T-cell (primary cell): Measurements from ENCODE around the gene UBLCP1. TPM values are rescaled to one million over a fixed set of nuclear protein-coding genes. Genes with fewer than 3 reads are reported as not detected.
"Not testable (repeated sequence)": the region's sequence is repeated elsewhere in the genome, so short reads cannot be mapped to it uniquely, and the experiment has no call there.

Source experiments
- ATAC-seq, 4 experiments: fragments of 200-7000 bp in 3 of 4; fragments of 150-1000 bp in 1 of 4; cut with Tn5 transposase; replicated peaks in 1 of 4; 1 replicate in 3 of 4; 2 replicates in 1 of 4; pipeline ENCODE4 v1.10.0; 2021; ENCODE audit warnings: moderate library complexity in 3 of 4, mild to moderate bottlenecking in 2 of 4, moderate number of reproducible peaks in 1 of 4
- CTCF ChIA-PET, 2 donors: fragments of 300-600 bp; sonication (Branson Sonifier 250); formaldehyde crosslinking; loops; one replicate each; lab custom pipeline; 2022; ENCODE audit warnings: antibody characterized with exemption in 2 of 2; lab: Charles Lee
- POLR2A ChIA-PET, 2 donors: fragments of 300-600 bp; sonication (Branson Sonifier 250); formaldehyde crosslinking; loops; one replicate each; lab custom pipeline; 2022; ENCODE audit warnings: antibody characterized with exemption in 2 of 2; lab: Charles Lee
- DNase-seq, 35 experiments: peaks; one replicate each; pipeline versions ENCODE4 v3.0.0 to v3.0.0-alpha.2; 2013 to 2023
- H3K27ac ChIP-seq: one replicate; pipeline ENCODE4 v1.5.1; 2013; ENCODE audit warnings: low read length
- H3K27me3 ChIP-seq, 2 experiments: replicated peaks in 1 of 2; 1 replicate in 1 of 2; 2 replicates in 1 of 2; pipeline versions ENCODE4 v1.6.1 to v1.7.0; 2013; ENCODE audit warnings: low read length in 1 of 2, mixed read lengths in 1 of 2; ENCODE audit not compliant: control insufficient read depth in 2 of 2, insufficient read depth in 2 of 2; ENCODE audit errors: extremely low read depth in 1 of 2
- H3K36me3 ChIP-seq, 2 donors: 1 replicate in 1 of 2; 2 replicates in 1 of 2; pipeline versions ENCODE4 v1.6.1 to v1.7.0; 2013; ENCODE audit warnings: low read length in 1 of 2; ENCODE audit not compliant: control insufficient read depth in 2 of 2, insufficient read depth in 1 of 2; ENCODE audit errors: extremely low read depth in 1 of 2
- H3K4me1 ChIP-seq, 2 experiments: 1 replicate in 1 of 2; 2 replicates in 1 of 2; pipeline versions ENCODE4 v1.6.1 to v1.7.0; 2013; ENCODE audit warnings: low read length in 2 of 2, mixed read lengths in 1 of 2; ENCODE audit not compliant: insufficient read depth in 2 of 2, control insufficient read depth in 1 of 2; ENCODE audit errors: extremely low read depth in 1 of 2
- H3K4me3 ChIP-seq, 2 donors: 1 replicate in 1 of 2; 2 replicates in 1 of 2; pipeline versions ENCODE4 v1.5.1 to v1.7.0; 2013; ENCODE audit warnings: mild to moderate bottlenecking in 2 of 2, low read length in 1 of 2, moderate library complexity in 1 of 2; ENCODE audit not compliant: control insufficient read depth in 1 of 2; ENCODE audit errors: extremely low read depth in 1 of 2
- H3K9me3 ChIP-seq: 2 replicates; pipeline ENCODE4 v1.7.0; 2013
- H3K27ac Mint-ChIP-seq, 2 donors: one replicate each; pipeline ENCODE4 v1.8.0; 2020 to 2021; ENCODE audit warnings: mild to moderate bottlenecking in 2 of 2, mixed read lengths in 2 of 2
- H3K27me3 Mint-ChIP-seq, 2 donors: one replicate each; pipeline ENCODE4 v1.8.0; 2021 to 2022; ENCODE audit warnings: mixed read lengths in 2 of 2
- H3K36me3 Mint-ChIP-seq: one replicate; pipeline ENCODE4 v1.8.0; 2021; ENCODE audit warnings: mixed read lengths
- H3K4me1 Mint-ChIP-seq, 3 donors: one replicate each; pipeline ENCODE4 v1.8.0; 2020 to 2022; ENCODE audit warnings: mixed read lengths in 3 of 3, mild to moderate bottlenecking in 1 of 3
- H3K4me3 Mint-ChIP-seq, 3 donors: one replicate each; pipeline ENCODE4 v1.8.0; 2020 to 2022; ENCODE audit warnings: mild to moderate bottlenecking in 3 of 3, mixed read lengths in 3 of 3, moderate library complexity in 3 of 3
- H3K9me3 Mint-ChIP-seq, 3 donors: one replicate each; pipeline ENCODE4 v1.8.0; 2020 to 2022; ENCODE audit warnings: mixed read lengths in 3 of 3
- WGBS: methylation state at CpG from one replicate; pipeline ENCODE4 v1.1.5; 2013; ENCODE audit warnings: missing lambda C conversion rate; ENCODE audit not compliant: insufficient coverage; 5-methylcytosine and 5-hydroxymethylcytosine counted together
- total RNA-seq, 35 experiments: library from RNA in 6 of 35; stranded (reverse) in 6 of 35; fragments of 120-200 nt in 1 of 35; gene quantifications; one replicate each; pipeline versions ENCODE4 v1.2.1 to v1.2.4 and lab custom pipeline; 2013 to 2026

UBLCP1 gene
- total RNA-seq, 5 donors from 2014 or later (not counting 1 experiment from before 2014, with no cell fraction given): 22.3 to 29.4 (median 27.4) TPM

DNA sequence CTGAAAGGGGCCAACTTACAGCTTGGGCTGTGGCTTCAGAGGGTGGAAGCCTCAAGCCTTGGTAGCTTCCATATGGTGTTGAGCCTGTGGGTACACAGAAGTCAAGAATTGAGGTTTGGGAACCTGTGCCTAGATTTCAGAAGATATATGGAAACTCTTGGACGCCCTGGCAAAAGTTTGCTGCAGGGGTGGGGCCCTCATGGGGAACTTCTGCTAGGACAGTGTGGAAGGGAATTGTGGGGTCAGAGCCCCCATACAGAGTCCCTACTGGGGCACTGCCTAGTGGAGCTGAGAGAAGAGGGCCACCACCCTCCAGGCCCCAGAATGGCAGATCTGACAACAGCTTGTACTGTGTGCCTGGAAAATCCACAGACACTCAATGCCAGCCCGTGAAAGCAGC is 3.7 kb downstream of the UBLCP1 start:
- H3K27ac Mint-ChIP-seq, H3K9me3 ChIP-seq, POLR2A ChIA-PET, H3K27me3 ChIP-seq, H3K27me3 Mint-ChIP-seq, ATAC-seq, DNase-seq, H3K4me3 ChIP-seq, H3K27ac ChIP-seq, H3K9me3 Mint-ChIP-seq, H3K4me3 Mint-ChIP-seq: not testable (repeated sequence)
- Histone ChIP-seq H3K4me1 (peaks cover 6 to 11% of the 10 kb centered on the region in 2 experiments), H3K36me3 (peaks cover 0 to 11% of the 10 kb centered on the region in 2 donors)
- CTCF ChIA-PET: interaction anchor here in 1 of 2 donors (0.9 kb wide), 1 partner anchor 8 kb away, joined by 9 read pairs; no protein-coding TSS in a partner anchor
- WGBS: 100% methylated on average over 1 of the region's 2 CpGs
- H3K4me1 Mint-ChIP-seq: peaks cover 44 to 72% (median 68%) of the 10 kb centered on the region in 3 donors
- H3K36me3 Mint-ChIP-seq: peaks cover 36% of the 10 kb centered on the region

DNA sequence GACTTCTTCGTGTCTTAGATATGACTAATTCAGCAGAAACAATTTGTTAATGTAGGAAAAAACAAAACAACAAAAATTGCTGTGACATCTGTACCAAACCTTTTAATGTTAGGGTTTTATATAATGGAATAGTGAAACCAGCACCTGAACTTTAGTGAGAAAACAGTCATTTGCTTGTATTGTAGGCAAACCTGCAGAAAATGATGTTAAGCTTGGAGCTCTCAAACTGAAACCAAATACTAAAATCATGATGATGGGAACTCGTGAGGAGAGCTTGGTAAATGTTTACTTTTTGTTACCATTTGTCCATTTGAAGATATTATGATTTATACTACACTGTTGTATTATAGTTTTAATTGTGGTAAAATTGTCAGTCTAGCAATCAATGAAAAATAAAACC is 6.6 kb downstream of the UBLCP1 start:
- Histone ChIP-seq H3K27ac (no peak overlapping the region), H3K4me1 (no peaks in the 10 kb centered on the region), H3K9me3 (no peaks in the 10 kb centered on the region), H3K27me3 (no peaks in the 10 kb centered on the region), H3K4me3 (no peak overlapping the region), H3K36me3 (peaks cover 0 to 26% of the 10 kb centered on the region in 2 donors)
- WGBS: no CpG with 5 or more reads among the region's 2 CpGs
- ChIA-PET POLR2A (no interaction called here), CTCF (interaction anchor here in 1 of 2 donors (0.6 kb wide), 1 partner anchor 889 kb away, joined by 3 read pairs; no protein-coding TSS in a partner anchor)
- DNase-seq (no peak), ATAC-seq (no peak)
- Mint-ChIP-seq H3K4me3 (no peak overlapping the region), H3K9me3 (peaks cover 0 to 4% (median 0%) of the 10 kb centered on the region in 3 donors), H3K36me3 (peaks cover 45% of the 10 kb centered on the region), H3K27ac (no peak overlapping the region), H3K4me1 (peaks cover 18 to 54% (median 53%) of the 10 kb centered on the region in 3 donors), H3K27me3 (no peaks in the 10 kb centered on the region)

DNA sequence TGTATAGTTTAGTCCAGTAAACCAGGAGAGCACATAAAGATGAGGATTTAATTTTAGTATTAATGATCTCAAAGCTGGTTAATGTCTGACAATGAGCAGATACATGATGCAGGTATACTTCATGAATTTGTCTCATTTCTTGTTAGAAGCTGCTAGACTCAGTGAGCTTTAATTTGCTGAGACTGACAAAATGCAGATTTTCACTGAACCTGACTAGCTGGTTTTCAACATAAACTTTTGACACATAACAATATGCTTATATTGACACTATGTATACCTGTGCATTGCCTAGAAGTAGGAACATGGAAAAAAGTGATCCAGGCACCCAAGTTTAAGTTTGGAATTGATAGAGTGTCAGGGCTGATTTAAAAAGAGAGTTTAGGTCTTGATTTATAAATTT is 10.8 kb downstream of the UBLCP1 start:
- Mint-ChIP-seq H3K9me3 (no peaks in the 10 kb centered on the region), H3K27me3 (no peaks in the 10 kb centered on the region), H3K4me1 (peaks cover 5 to 43% (median 31%) of the 10 kb centered on the region in 3 donors), H3K36me3 (peaks cover 40% of the 10 kb centered on the region), H3K4me3 (no peak overlapping the region), H3K27ac (no peak overlapping the region)
- H3K27ac ChIP-seq: no peak overlapping the region
- ATAC-seq: no peak
- H3K9me3 ChIP-seq: no peaks in the 10 kb centered on the region
- ChIA-PET POLR2A (interaction anchor here in 1 of 2 donors (0.5 kb wide), 1 partner anchor 72 kb away, joined by 3 read pairs; no protein-coding TSS in a partner anchor), CTCF (interaction anchor here (0.9 to 2.5 kb wide), 5 partner anchors 12 to 748 kb away, joined by 3 to 13 read pairs (median 3); partner anchors contain the start of gene UBLCP1 (in 1 of the 2))
- no peaks in the 10 kb centered on the region for H3K4me1 ChIP-seq
- DNase-seq: no peak
- H3K36me3 ChIP-seq: peaks cover 0 to 39% of the 10 kb centered on the region in 2 donors
- H3K4me3 ChIP-seq: no peak overlapping the region
- no peaks in the 10 kb centered on the region for H3K27me3 ChIP-seq

DNA sequence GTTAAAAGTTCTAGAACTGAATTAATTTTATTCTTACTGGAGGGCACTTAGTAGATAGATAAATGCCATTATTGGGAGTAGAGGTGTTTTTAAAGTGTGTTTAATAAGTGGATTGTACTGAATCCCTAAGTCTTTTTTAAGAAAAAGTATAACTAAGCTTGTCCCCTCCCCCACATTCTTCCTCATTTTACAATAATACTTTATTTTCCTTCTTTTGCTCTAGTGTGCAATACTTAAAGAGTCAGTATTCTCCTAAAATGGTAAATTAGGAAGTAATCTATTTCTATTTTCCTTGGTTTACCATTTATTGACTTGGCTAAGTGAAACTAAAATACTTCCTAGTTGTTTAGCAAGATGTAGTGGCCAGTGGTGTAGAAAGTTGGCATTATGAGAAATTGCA is 11.6 kb downstream of the UBLCP1 start:
- H3K36me3 ChIP-seq: peaks cover 0 to 44% of the 10 kb centered on the region in 2 donors
- H3K4me3 Mint-ChIP-seq: no peak overlapping the region
- POLR2A ChIA-PET: interaction anchor here in 1 of 2 donors (0.5 to 0.6 kb wide), 2 partner anchors 13 to 699 kb away, joined by 6 to 8 read pairs; no protein-coding TSS in a partner anchor

DNA sequence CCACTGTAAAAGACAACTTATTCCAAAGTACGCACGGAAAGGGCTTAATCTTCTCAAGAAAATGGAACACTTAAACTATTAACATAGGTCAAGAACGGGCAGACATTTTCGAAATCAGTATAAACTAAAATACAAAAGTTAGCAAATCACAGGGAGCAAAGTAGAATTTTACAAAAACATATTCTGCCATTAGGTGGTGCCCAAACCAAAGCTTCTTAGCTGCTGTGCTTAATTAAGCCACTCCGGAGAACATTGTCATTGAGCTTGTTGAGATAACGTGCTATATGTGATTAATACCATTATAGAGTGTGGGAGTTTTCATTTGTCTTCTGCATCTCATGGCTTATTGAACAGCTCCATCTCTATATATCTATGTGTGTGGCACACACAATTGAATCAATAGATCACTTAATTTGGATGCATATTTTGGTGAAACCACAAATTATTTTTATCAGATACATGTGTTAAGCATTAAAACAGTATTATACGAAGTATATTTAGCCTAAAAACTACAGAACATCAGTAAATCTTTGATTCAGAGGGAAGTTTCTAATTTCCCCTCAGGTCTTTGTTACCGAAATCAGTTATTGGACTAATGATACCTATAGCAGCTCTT is 23.4 kb downstream of the UBLCP1 start:
- no peaks in the 10 kb centered on the region for H3K27me3 ChIP-seq
- DNase-seq (peak in 4 of 35 experiments; percentile 5 to 63 (median 8)), ATAC-seq (peak in 2 of 4 experiments; percentile 43 to 55)
- Mint-ChIP-seq H3K27me3 (no peaks in the 10 kb centered on the region), H3K27ac (no peak overlapping the region), H3K4me3 (no peak overlapping the region), H3K4me1 (no peaks in the 10 kb centered on the region), H3K36me3 (peaks cover 11% of the 10 kb centered on the region), H3K9me3 (no peaks in the 10 kb centered on the region)
- H3K4me1 ChIP-seq: no peaks in the 10 kb centered on the region
- CTCF ChIA-PET: interaction anchor here (0.5 to 2.2 kb wide), 17 partner anchors 8 to 1103 kb away, joined by 3 to 28 read pairs (median 4); partner anchors contain the start of gene TTC1 (in 1 of the 2)
- no peaks in the 10 kb centered on the region for H3K9me3 ChIP-seq
- POLR2A ChIA-PET: interaction anchor here in 1 of 2 donors (0.7 kb wide), 1 partner anchor 123 kb away, joined by 3 read pairs; no protein-coding TSS in a partner anchor
- no peak overlapping the region for H3K4me3 ChIP-seq
- H3K36me3 ChIP-seq: peaks cover 0 to 16% of the 10 kb centered on the region in 2 donors
- no peak overlapping the region for H3K27ac ChIP-seq
- WGBS: 80% methylated on average over 1 of the region's 8 CpGs

More for the DNA sequence above, 11.6 kb downstream of the UBLCP1 start:
- no peaks in the 10 kb centered on the region for H3K9me3 Mint-ChIP-seq
- Histone ChIP-seq H3K27ac (no peak overlapping the region), H3K27me3 (no peaks in the 10 kb centered on the region), H3K4me1 (no peaks in the 10 kb centered on the region), H3K9me3 (no peaks in the 10 kb centered on the region), H3K4me3 (no peak overlapping the region)
- CTCF ChIA-PET: interaction anchor here (0.8 to 2.5 kb wide), 2 partner anchors 7 to 118 kb away, joined by 9 to 13 read pairs; no protein-coding TSS in a partner anchor
- DNase-seq (no peak), ATAC-seq (no peak)
- peaks cover 5 to 40% (median 24%) of the 10 kb centered on the region in 3 donors for H3K4me1 Mint-ChIP-seq
- peaks cover 41% of the 10 kb centered on the region for H3K36me3 Mint-ChIP-seq
- H3K27me3 Mint-ChIP-seq: no peaks in the 10 kb centered on the region
- H3K27ac Mint-ChIP-seq: peak overlapping the region; percentile 19 to 55

DNA sequence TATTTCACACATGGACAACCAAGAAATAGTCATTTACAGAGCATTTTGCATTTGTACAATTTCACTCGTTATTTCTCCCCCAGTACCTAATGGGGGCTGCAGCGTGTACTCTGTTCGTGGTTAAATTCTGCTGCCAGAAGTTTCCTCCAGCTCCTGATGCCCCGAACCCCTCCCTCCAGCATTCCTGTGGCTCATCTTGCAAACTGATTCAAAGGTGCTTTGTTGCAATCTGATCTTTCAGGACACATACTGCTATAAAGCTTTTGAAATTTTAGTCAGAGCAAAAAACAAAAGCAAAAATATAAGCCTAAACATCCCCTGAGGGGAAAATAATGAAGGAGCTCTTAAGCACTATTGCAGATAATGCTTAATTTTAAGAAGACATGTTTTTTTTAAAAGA is 27.7 kb downstream of the UBLCP1 start:
- DNase-seq (no peak), ATAC-seq (no peak)
- Mint-ChIP-seq H3K4me1 (no peaks in the 10 kb centered on the region), H3K27ac (no peak overlapping the region), H3K9me3 (no peaks in the 10 kb centered on the region), H3K4me3 (no peak overlapping the region), H3K36me3 (peaks cover 7% of the 10 kb centered on the region), H3K27me3 (peaks cover 0 to 3% of the 10 kb centered on the region in 2 donors)
- CTCF ChIA-PET: interaction anchor here in 1 of 2 donors (0.5 kb wide), 1 partner anchor 731 kb away, joined by 3 read pairs; no protein-coding TSS in a partner anchor
- POLR2A ChIA-PET: no interaction called here
- Histone ChIP-seq H3K36me3 (peaks cover 0 to 4% of the 10 kb centered on the region in 2 donors), H3K4me1 (no peaks in the 10 kb centered on the region), H3K9me3 (no peaks in the 10 kb centered on the region), H3K27ac (no peak overlapping the region), H3K4me3 (no peak overlapping the region), H3K27me3 (no peaks in the 10 kb centered on the region)
- 61% methylated on average over 4 of the region's 4 CpGs for WGBS
